Neutrophil (primary cell): Measurements from ENCODE around the gene SLC44A1.

Source experiments
- H3K27ac ChIP-seq: fragments of 200-600 bp; sonication (generic); 2 replicates; pipeline ENCODE4 v1.5.1; 2016; ENCODE audit warnings: mild to moderate bottlenecking, moderate library complexity
- H3K27me3 ChIP-seq: fragments of 200-600 bp; sonication (generic); 2 replicates; pipeline ENCODE4 v1.6.0; 2016; ENCODE audit warnings: mild to moderate bottlenecking
- H3K36me3 ChIP-seq: fragments of 200-600 bp; sonication (generic); 2 replicates; pipeline ENCODE4 v1.5.1; 2017
- H3K4me1 ChIP-seq, 2 experiments: fragments of 200-600 bp in 1 of 2; sonication (generic) in 1 of 2; 1 replicate in 1 of 2; 2 replicates in 1 of 2; pipeline versions ENCODE4 v1.5.1 to v1.6.1; 2013 to 2016; ENCODE audit warnings: low read depth in 1 of 2, low read length in 1 of 2, mild to moderate bottlenecking in 1 of 2, moderate library complexity in 1 of 2; ENCODE audit not compliant: control insufficient read depth in 1 of 2, insufficient read depth in 1 of 2
- H3K4me3 ChIP-seq, 2 experiments: fragments of 200-600 bp in 1 of 2; sonication (generic) in 1 of 2; 1 replicate in 1 of 2; 2 replicates in 1 of 2; pipeline ENCODE4 v1.5.1; 2013 to 2016; ENCODE audit warnings: low read depth in 1 of 2, low read length in 1 of 2, mild to moderate bottlenecking in 1 of 2, moderate library complexity in 1 of 2
- H3K9me3 ChIP-seq: fragments of 200-600 bp; sonication (generic); 2 replicates; pipeline ENCODE4 v1.5.1; 2016
- TF ChIP-seq, protein P1 (sequence below): fragments of 200-600 bp; sonication (generic); IDR thresholded peaks from 2 replicates; pipeline ENCODE4 v1.5.1; 2016; ENCODE audit warnings: antibody characterized with exemption

SLC44A1 gene

DNA sequence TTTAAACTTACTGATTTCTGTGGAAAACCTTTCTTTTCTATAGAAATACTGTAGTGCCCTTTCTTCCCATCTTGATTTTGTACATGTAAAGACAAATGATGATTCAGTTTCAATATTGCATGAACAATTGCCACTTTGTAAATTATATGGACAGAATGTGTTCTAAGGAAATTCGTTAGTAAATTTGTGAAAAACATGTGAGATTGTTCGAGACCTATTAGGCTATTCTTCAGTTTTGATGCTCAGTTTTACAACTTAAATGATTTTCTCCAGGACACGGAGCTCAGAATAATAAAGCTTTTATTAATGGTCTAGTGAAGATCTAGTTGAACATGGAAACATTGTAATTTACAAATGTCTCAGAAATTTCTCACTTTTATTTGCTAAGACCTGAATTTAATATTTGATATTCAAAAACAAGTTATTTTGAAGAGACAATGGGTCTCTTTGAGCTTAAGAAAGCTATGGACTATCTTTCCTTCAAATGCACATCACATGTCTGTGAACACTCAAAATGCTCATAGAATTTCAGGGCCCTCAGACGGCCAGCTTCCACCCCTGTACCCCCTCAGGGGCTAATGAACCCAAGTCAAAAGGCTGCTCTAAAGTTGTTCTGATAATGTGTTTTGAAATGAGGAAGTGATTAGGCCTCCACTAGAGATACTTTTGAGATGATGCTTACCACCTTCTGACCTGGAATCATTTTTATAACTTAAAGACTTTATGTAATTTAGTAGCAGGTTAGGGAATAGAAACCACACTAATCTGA, 149.3 kb downstream of the SLC44A1 start:
- Histone ChIP-seq H3K4me1 (no peaks in the 10 kb centered on the region), H3K4me3 (no peak overlapping the region), H3K27me3 (no peaks in the 10 kb centered on the region), H3K36me3 (peaks cover 4% of the 10 kb centered on the region), H3K9me3 (no peaks in the 10 kb centered on the region), H3K27ac (no peak overlapping the region)
- TF ChIP-seq, protein P1, sequence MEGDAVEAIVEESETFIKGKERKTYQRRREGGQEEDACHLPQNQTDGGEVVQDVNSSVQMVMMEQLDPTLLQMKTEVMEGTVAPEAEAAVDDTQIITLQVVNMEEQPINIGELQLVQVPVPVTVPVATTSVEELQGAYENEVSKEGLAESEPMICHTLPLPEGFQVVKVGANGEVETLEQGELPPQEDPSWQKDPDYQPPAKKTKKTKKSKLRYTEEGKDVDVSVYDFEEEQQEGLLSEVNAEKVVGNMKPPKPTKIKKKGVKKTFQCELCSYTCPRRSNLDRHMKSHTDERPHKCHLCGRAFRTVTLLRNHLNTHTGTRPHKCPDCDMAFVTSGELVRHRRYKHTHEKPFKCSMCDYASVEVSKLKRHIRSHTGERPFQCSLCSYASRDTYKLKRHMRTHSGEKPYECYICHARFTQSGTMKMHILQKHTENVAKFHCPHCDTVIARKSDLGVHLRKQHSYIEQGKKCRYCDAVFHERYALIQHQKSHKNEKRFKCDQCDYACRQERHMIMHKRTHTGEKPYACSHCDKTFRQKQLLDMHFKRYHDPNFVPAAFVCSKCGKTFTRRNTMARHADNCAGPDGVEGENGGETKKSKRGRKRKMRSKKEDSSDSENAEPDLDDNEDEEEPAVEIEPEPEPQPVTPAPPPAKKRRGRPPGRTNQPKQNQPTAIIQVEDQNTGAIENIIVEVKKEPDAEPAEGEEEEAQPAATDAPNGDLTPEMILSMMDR = no peak

DNA sequence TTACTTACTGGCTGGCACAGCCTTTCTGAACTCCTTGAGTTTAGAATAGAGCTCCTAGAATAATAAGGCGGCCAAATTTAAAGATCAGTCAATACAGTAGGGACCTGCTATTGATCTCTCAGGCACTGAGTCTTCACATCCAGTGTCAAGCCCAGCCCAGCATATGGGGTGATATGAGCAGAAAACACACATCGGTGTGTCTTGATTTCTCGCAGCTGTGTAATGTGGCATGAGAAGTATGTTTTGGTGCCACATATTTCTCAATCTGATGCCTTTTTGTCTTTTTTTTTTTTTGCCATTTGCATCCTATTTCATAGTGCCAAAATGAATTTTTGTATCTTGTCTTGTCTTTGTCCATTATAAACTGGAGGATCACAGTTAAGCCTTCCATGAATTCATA, 152.0 kb downstream of the SLC44A1 start:
- TF ChIP-seq, protein P1 = no peak
- no peaks in the 10 kb centered on the region for H3K9me3 ChIP-seq
- H3K27ac ChIP-seq = no peak overlapping the region
- H3K36me3 ChIP-seq = no peaks in the 10 kb centered on the region
- H3K4me3 ChIP-seq = no peak overlapping the region
- H3K27me3 ChIP-seq = no peaks in the 10 kb centered on the region
- H3K4me1 ChIP-seq = no peaks in the 10 kb centered on the region

DNA sequence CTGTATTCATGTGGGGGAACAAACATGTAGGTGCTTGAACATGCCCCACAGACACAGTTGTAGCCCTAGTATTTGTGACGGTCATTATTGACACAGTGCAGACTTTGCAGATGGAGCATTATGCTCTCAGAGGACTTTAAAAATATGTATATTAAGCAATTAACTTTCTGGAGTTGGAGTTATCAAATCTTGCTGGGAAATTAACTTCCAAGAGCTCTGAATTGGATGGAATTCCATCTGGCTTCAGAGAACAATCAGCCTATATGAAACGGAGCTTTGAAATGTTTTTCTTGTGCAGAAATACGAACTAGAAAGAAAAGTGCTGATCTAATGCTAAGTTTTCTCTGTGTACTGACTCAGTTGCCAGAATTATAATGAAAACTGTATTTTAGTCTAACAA, 152.4 kb downstream of the SLC44A1 start:
- H3K4me1 ChIP-seq = no peaks in the 10 kb centered on the region
- H3K4me3 ChIP-seq = no peak overlapping the region
- H3K27ac ChIP-seq = no peak overlapping the region
- no peaks in the 10 kb centered on the region for H3K27me3 ChIP-seq
- TF ChIP-seq, protein P1 = no peak
- H3K9me3 ChIP-seq = no peaks in the 10 kb centered on the region
- no peaks in the 10 kb centered on the region for H3K36me3 ChIP-seq

DNA sequence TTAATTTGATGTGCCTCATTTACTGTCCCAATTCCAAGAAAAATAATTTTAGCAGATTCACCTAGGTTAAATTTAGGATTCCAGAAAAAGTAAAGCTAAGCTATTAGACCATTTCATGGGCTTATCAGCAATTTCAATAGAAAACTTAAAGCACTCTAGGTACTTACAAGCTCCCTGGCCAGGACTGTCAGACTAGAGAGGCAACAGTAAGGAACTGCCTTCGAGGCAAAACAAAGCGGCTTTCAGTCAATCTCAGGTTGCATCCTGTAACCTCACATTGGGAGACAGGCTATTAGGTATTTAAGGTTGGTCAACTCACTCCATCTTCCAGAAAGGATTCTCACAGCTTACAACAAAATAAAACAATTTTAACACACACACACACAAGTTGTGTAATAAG, 154.7 kb downstream of the SLC44A1 start:
- Histone ChIP-seq H3K9me3 (no peaks in the 10 kb centered on the region), H3K27ac (no peak overlapping the region), H3K27me3 (no peaks in the 10 kb centered on the region), H3K36me3 (no peaks in the 10 kb centered on the region), H3K4me3 (no peak overlapping the region), H3K4me1 (peaks cover 0 to 3% of the 10 kb centered on the region in 2 experiments)
- TF ChIP-seq, protein P1 = no peak

DNA sequence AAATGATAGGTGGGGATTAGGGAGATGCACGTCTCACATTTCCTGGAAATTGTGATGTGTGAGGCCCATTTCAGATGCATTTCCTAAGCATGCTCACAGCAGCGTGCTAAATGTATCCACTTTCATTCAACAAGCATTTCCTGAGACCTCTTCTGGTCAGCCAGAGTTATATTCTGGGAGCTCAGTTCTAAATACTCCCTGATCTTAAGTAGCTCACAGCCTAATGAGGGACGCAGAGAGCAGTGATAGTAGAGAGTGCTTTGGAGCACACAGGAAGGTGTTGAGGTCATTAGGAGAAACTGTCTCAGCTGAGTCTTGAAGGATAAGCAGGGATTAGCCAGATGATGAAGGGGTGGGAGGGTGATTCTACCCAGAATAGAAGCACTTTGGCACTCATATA, 157.2 kb downstream of the SLC44A1 start:
- no peak overlapping the region for H3K4me3 ChIP-seq
- TF ChIP-seq, protein P1 = no peak
- H3K27ac ChIP-seq = no peak overlapping the region
- no peaks in the 10 kb centered on the region for H3K36me3 ChIP-seq
- H3K4me1 ChIP-seq = peaks cover 6 to 9% of the 10 kb centered on the region in 2 experiments
- H3K27me3 ChIP-seq = no peaks in the 10 kb centered on the region
- H3K9me3 ChIP-seq = no peaks in the 10 kb centered on the region
